ENCODE data around the gene INO80C.

The INO80C gene

GRCh38 chr18:35513181-35513936 lies 15.6 kb upstream of the INO80C start:
- DNase-seq = peak in 1 of 56 donors; percentile 9

- DNase-seq = no peak
Observed at GRCh38 chr18:35512761-35513160, 15.0 kb upstream of the INO80C start.

- no peak for DNase-seq
Observed at GRCh38 chr18:35511833-35512232, 14.1 kb upstream of the INO80C start.

- DNase-seq = no peak
Observed at GRCh38 chr18:35511428-35511827, 13.7 kb upstream of the INO80C start.

- DNase-seq = no peak
Observed at GRCh38 chr18:35510076-35510651, 12.4 kb upstream of the INO80C start.

- no peak for DNase-seq
Observed at GRCh38 chr18:35508746-35509338, 11.1 kb upstream of the INO80C start.

- no peak for DNase-seq
Observed at GRCh38 chr18:35508030-35508429, 10.3 kb upstream of the INO80C start.

GRCh38 chr18:35507623-35508022 lies 9.9 kb upstream of the INO80C start:
- DNase-seq = no peak

- no peak for DNase-seq
Observed at GRCh38 chr18:35507192-35507591, 9.4 kb upstream of the INO80C start.

GRCh38 chr18:35506024-35506712 lies 8.4 kb upstream of the INO80C start:
- DNase-seq = no peak

- no peak for DNase-seq
Observed at GRCh38 chr18:35504996-35505395, 7.2 kb upstream of the INO80C start.

GRCh38 chr18:35502052-35502451 lies 4.3 kb upstream of the INO80C start:
- DNase-seq = no peak

GRCh38 chr18:35501369-35501768 lies 3.6 kb upstream of the INO80C start:
- DNase-seq = no peak

- no peak for DNase-seq
Observed at GRCh38 chr18:35500113-35500512, 2.4 kb upstream of the INO80C start.

- DNase-seq = peak in 3 of 56 donors; percentile 33 to 55 (median 46)
Observed at GRCh38 chr18:35497027-35497369, 762 bp downstream of the INO80C start.

- DNase-seq = no peak
Observed at GRCh38 chr18:35495536-35496314, 2.0 kb downstream of the INO80C start.

GRCh38 chr18:35494251-35495220 lies 3.2 kb downstream of the INO80C start:
- no peak for DNase-seq

GRCh38 chr18:35491700-35492077 lies 6.1 kb downstream of the INO80C start:
- no peak for DNase-seq

- DNase-seq = no peak
Observed at GRCh38 chr18:35490894-35491699, 6.7 kb downstream of the INO80C start.
